HepG2 (cell line): ENCODE measurements around the gene DHX16. TPM values are rescaled to one million over a fixed set of nuclear protein-coding genes. Genes with fewer than 3 reads are reported as not detected.

ENCODE experiments used
- AHR ChIP-seq: IDR thresholded peaks from 2 replicates; pipeline ENCODE4 v1.6.1; 2018; ENCODE audit warnings: missing genetic modification reagents, missing compliant biosample characterization
- ARNTL ChIP-seq: sonication (generic); formaldehyde crosslinking; IDR thresholded peaks from 2 replicates; pipeline ENCODE4 v1.4.0; 2020; ENCODE audit warnings: mild to moderate bottlenecking, missing genetic modification reagents
- CERS6 ChIP-seq: sonication (generic); formaldehyde crosslinking; IDR thresholded peaks from 2 replicates; pipeline ENCODE4 v1.5.0; 2020; ENCODE audit warnings: missing genetic modification reagents
- EEA1 ChIP-seq: sonication (generic); formaldehyde crosslinking; IDR thresholded peaks from 2 replicates; pipeline ENCODE4 v1.5.1; 2020; ENCODE audit warnings: mild to moderate bottlenecking, missing genetic modification reagents, borderline replicate concordance
- HMG20B ChIP-seq: conservative IDR thresholded peaks from 2 replicates; pipeline ENCODE4 v1.6.1; 2016; ENCODE audit warnings: missing genetic modification reagents, missing compliant biosample characterization
- KAT2B ChIP-seq: fragments of 150-350 bp; IDR thresholded peaks from 2 replicates; pipeline ENCODE4 v1.6.1; 2014; ENCODE audit warnings: low read depth, low read length, borderline replicate concordance
- NONO ChIP-seq, 2 experiments: fragments of 450-650 bp in 1 of 2; sonication (generic) in 1 of 2; formaldehyde crosslinking in 1 of 2; IDR thresholded peaks in 1 of 2; conservative IDR thresholded peaks in 1 of 2; 2 replicates each; pipeline versions ENCODE4 v1.6.1 to v1.8.0; 2017 to 2022; ENCODE audit warnings: mild to moderate bottlenecking in 1 of 2, missing genetic modification reagents in 1 of 2, moderate library complexity in 1 of 2
- RFX1 ChIP-seq: fragments of 450-650 bp; IDR thresholded peaks from 2 replicates; pipeline ENCODE4 v1.6.1; 2017
- THAP11 ChIP-seq: IDR thresholded peaks from 2 replicates; pipeline ENCODE4 v1.6.1; 2016; ENCODE audit warnings: missing biosample characterization, missing genetic modification reagents
- ZFX ChIP-seq: sonication (generic); formaldehyde crosslinking; IDR thresholded peaks from 2 replicates; pipeline ENCODE4 v1.4.0; 2020; ENCODE audit warnings: mild to moderate bottlenecking, low read depth, missing genetic modification reagents, moderate library complexity
- ZNF337 ChIP-seq: sonication (generic); formaldehyde crosslinking; IDR thresholded peaks from 2 replicates; pipeline ENCODE4 v1.5.1; 2020; ENCODE audit warnings: missing genetic modification reagents, low read depth, mild to moderate bottlenecking, borderline replicate concordance
- ZNF605 ChIP-seq: sonication (generic); formaldehyde crosslinking; IDR thresholded peaks from 2 replicates; pipeline ENCODE4 v1.8.0; 2022; ENCODE audit warnings: mild to moderate bottlenecking, missing genetic modification reagents
- ZNF780A ChIP-seq: sonication (generic); formaldehyde crosslinking; IDR thresholded peaks from 2 replicates; pipeline ENCODE4 v1.8.0; 2022; ENCODE audit warnings: mild to moderate bottlenecking, missing genetic modification reagents, moderate library complexity
- ZNF841 ChIP-seq: sonication (generic); formaldehyde crosslinking; IDR thresholded peaks from 2 replicates; pipeline ENCODE4 v1.8.1; 2023; ENCODE audit warnings: missing genetic modification reagents, borderline replicate concordance
- polyA plus RNA-seq, 8 experiments: library from polyadenylated mRNA; depleted of rRNA in 3 of 8; stranded (reverse) in 7 of 8; unstranded in 1 of 8; fragments of >200 nt; fragmentation: Illumina TruSeq in 4 of 8; extraction: Trizol in 4 of 8; gene quantifications; 2 replicates each; pipeline versions ENCODE4 v1.2.1 to v1.2.3, GENCODE V29; 2011 to 2016; ENCODE audit warnings: low read depth in 4 of 8, missing spikeins in 1 of 8, mixed read lengths in 1 of 8; ENCODE audit not compliant: insufficient read depth in 1 of 8
- total RNA-seq, 5 experiments: library from RNA; depleted of rRNA; stranded (reverse); fragments of >200 nt; fragmentation: Illumina TruSeq; extraction: Trizol; gene quantifications; 2 replicates each; pipeline ENCODE4 v1.2.3, GENCODE V29; 2016; ENCODE audit warnings: low read depth in 1 of 5
- TF ChIP-seq, protein P1 (sequence below): sonication (generic); formaldehyde crosslinking; IDR thresholded peaks from 2 replicates; pipeline ENCODE4 v1.4.0; 2020; ENCODE audit warnings: mild to moderate bottlenecking, missing genetic modification reagents
- TF ChIP-seq, protein P2 (sequence below): sonication (generic); formaldehyde crosslinking; IDR thresholded peaks from 2 replicates; pipeline ENCODE4 v1.4.0; 2020; ENCODE audit warnings: missing genetic modification reagents, borderline replicate concordance
- TF ChIP-seq, protein P3 (sequence below): IDR thresholded peaks from 2 replicates; pipeline ENCODE4 v1.6.1; 2016; ENCODE audit warnings: mild to moderate bottlenecking, missing biosample characterization, missing genetic modification reagents
- TF ChIP-seq, protein P4 (sequence below): sonication (generic); formaldehyde crosslinking; IDR thresholded peaks from 2 replicates; pipeline ENCODE4 v1.9.0; 2022; ENCODE audit warnings: missing genetic modification reagents, mild to moderate bottlenecking, borderline replicate concordance

The DHX16 gene
- total and polyA plus RNA-seq, 2 of the 13 experiments (the other 11 are each of a cell fraction or from before 2014, with no cell fraction given), result 57.0 to 58.5 TPM

DNA sequence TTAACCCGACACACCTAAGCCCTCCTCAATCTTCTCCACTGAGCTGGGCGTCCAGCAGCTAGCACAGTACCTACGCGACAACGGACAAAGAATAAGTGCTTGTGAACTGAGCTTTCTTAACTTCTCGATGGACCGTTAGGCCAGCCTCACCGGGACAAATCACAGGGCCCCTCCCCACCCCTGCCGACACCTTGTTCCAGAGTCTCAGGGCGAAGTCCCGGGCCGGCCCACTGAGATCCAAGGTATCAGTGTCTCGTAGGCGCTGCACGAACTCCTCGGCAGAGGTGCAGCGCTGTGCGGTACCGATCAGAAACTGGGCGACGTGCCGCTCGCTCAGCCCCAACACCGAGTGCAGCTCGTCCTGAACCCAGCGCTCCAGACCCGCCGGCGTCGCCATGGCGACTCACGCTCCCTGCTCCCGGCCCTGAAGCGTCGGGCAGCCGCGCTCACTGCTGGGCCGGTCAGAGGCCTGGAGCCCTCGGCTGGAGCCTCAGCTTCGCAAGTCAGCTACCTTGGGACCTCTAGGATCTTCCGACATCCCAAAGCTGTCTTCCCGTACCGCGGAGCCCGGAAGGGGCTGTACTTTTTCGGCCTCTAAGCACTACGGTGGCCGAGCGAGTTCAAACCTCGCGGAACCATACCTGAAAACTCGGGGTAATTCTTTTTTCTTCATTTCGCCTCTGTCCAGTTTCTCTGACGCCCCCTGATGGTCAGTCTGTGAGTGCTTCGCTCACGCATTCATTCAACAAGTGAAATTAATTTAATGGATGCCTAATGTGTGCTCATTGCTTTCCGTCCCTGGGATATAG, at the start of gene DHX16 (continued):
- TF ChIP-seq, protein P1, sequence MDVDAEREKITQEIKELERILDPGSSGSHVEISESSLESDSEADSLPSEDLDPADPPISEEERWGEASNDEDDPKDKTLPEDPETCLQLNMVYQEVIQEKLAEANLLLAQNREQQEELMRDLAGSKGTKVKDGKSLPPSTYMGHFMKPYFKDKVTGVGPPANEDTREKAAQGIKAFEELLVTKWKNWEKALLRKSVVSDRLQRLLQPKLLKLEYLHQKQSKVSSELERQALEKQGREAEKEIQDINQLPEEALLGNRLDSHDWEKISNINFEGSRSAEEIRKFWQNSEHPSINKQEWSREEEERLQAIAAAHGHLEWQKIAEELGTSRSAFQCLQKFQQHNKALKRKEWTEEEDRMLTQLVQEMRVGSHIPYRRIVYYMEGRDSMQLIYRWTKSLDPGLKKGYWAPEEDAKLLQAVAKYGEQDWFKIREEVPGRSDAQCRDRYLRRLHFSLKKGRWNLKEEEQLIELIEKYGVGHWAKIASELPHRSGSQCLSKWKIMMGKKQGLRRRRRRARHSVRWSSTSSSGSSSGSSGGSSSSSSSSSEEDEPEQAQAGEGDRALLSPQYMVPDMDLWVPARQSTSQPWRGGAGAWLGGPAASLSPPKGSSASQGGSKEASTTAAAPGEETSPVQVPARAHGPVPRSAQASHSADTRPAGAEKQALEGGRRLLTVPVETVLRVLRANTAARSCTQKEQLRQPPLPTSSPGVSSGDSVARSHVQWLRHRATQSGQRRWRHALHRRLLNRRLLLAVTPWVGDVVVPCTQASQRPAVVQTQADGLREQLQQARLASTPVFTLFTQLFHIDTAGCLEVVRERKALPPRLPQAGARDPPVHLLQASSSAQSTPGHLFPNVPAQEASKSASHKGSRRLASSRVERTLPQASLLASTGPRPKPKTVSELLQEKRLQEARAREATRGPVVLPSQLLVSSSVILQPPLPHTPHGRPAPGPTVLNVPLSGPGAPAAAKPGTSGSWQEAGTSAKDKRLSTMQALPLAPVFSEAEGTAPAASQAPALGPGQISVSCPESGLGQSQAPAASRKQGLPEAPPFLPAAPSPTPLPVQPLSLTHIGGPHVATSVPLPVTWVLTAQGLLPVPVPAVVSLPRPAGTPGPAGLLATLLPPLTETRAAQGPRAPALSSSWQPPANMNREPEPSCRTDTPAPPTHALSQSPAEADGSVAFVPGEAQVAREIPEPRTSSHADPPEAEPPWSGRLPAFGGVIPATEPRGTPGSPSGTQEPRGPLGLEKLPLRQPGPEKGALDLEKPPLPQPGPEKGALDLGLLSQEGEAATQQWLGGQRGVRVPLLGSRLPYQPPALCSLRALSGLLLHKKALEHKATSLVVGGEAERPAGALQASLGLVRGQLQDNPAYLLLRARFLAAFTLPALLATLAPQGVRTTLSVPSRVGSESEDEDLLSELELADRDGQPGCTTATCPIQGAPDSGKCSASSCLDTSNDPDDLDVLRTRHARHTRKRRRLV (CRISPR knock-in tag), result 0 out of 2 replicates have a peak, but pooled peaks have one; percentile 67
- TF ChIP-seq, protein P2, sequence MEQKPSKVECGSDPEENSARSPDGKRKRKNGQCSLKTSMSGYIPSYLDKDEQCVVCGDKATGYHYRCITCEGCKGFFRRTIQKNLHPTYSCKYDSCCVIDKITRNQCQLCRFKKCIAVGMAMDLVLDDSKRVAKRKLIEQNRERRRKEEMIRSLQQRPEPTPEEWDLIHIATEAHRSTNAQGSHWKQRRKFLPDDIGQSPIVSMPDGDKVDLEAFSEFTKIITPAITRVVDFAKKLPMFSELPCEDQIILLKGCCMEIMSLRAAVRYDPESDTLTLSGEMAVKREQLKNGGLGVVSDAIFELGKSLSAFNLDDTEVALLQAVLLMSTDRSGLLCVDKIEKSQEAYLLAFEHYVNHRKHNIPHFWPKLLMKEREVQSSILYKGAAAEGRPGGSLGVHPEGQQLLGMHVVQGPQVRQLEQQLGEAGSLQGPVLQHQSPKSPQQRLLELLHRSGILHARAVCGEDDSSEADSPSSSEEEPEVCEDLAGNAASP (CRISPR knock-in tag), result peak; percentile 73
- TF ChIP-seq NONO (IDR thresholded peaks at IDR 0.05) (no peak), NONO (CRISPR knock-in tag; conservative IDR thresholded peaks at IDR 0.05) (peak; percentile 89), AHR (CRISPR knock-in tag) (peak; percentile 94), HMG20B (CRISPR knock-in tag) (no peak; the same call in 1 of the 2 replicates), ARNTL (no peak), THAP11 (peak; percentile 93), EEA1 (CRISPR knock-in tag) (no peak), ZNF780A (0 out of 2 replicates have a peak, but pooled peaks have one; percentile 9), ZNF337 (0 out of 2 replicates have a peak, but pooled peaks have one; percentile 55), ZNF605 (CRISPR knock-in tag) (peak; percentile 38; the same call in 1 of the 2 replicates), RFX1 (peak; percentile 94), ZNF841 (no peak), KAT2B (no peak), ZFX (CRISPR knock-in tag) (peak; percentile 87), CERS6 (CRISPR knock-in tag) (no peak)
- TF ChIP-seq, protein P3, sequence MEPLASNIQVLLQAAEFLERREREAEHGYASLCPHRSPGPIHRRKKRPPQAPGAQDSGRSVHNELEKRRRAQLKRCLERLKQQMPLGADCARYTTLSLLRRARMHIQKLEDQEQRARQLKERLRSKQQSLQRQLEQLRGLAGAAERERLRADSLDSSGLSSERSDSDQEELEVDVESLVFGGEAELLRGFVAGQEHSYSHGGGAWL (CRISPR knock-in tag), result peak; percentile 91
- TF ChIP-seq, protein P4, sequence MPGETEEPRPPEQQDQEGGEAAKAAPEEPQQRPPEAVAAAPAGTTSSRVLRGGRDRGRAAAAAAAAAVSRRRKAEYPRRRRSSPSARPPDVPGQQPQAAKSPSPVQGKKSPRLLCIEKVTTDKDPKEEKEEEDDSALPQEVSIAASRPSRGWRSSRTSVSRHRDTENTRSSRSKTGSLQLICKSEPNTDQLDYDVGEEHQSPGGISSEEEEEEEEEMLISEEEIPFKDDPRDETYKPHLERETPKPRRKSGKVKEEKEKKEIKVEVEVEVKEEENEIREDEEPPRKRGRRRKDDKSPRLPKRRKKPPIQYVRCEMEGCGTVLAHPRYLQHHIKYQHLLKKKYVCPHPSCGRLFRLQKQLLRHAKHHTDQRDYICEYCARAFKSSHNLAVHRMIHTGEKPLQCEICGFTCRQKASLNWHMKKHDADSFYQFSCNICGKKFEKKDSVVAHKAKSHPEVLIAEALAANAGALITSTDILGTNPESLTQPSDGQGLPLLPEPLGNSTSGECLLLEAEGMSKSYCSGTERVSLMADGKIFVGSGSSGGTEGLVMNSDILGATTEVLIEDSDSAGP (CRISPR knock-in tag), result peak; percentile 94; the same call in 1 of the 2 replicates
